GM21447 (cell line): ENCODE results near the gene UBA7.
"Not testable (repeated sequence)": the region's sequence is repeated elsewhere in the genome, so short reads cannot be mapped to it uniquely, and the experiment has no call there.

Source experiments
- ATAC-seq: cut with Tn5 transposase; IDR thresholded peaks from one replicate; pipeline ENCODE4 v1.9.1; 2021; ENCODE audit not compliant: unreplicated experiment

Gene UBA7

GRCh38 chr3:49786357-49787181 is 27.2 kb downstream of the UBA7 start, which contains the start of gene IP6K1:
IP6K1 (minus strand) TSS chr3:49786542; CDS start chr3:49748040, 38,502 bp downstream.
- ATAC-seq: peak; percentile 99

- ATAC-seq: peak; percentile 27
These were observed 28.0 kb downstream of the UBA7 start for GRCh38 chr3:49785565-49786356.

- not testable (repeated sequence) for ATAC-seq
These were observed 31.5 kb downstream of the UBA7 start for GRCh38 chr3:49782277-49782676.

DNA sequence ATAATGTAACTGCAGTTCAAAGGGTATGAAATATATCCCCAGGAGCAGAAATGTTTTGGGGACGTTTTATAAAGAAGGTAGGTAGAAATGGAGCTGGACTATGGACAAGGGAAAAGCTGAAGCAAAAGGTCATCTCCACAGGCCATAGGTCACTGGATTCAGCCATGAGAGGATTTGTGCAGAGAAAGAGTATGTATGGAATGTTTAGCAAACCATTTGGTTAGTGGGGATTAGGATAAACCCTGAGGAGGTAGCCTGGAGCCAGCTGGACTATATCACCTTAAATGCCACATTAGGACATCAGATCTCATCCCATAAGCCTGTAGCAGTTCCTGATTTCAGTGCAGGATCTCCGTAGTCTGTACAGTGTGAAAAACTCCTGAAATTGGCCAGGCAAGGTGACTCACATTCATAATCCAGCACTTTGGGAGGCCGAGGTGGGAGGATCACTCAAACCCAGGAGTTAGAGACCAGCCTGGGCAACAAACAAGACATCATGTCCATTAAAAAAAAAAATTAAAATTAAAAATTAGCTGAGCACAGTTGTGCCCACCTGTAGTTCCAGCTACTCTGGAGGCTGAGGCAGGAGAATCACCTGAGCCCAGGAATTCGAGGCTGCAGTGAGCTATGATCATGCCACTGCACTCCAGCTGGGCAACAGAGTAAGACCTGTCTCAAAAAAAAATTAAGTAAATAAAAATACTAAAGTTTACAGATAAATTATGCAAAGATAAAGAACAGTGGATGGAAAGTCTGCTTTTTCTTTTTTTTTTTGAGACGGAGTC is 32.1 kb downstream of the UBA7 start:
- ATAC-seq: no peak

- not testable (repeated sequence) for ATAC-seq
These were observed 32.8 kb downstream of the UBA7 start for GRCh38 chr3:49780975-49781365.

DNA sequence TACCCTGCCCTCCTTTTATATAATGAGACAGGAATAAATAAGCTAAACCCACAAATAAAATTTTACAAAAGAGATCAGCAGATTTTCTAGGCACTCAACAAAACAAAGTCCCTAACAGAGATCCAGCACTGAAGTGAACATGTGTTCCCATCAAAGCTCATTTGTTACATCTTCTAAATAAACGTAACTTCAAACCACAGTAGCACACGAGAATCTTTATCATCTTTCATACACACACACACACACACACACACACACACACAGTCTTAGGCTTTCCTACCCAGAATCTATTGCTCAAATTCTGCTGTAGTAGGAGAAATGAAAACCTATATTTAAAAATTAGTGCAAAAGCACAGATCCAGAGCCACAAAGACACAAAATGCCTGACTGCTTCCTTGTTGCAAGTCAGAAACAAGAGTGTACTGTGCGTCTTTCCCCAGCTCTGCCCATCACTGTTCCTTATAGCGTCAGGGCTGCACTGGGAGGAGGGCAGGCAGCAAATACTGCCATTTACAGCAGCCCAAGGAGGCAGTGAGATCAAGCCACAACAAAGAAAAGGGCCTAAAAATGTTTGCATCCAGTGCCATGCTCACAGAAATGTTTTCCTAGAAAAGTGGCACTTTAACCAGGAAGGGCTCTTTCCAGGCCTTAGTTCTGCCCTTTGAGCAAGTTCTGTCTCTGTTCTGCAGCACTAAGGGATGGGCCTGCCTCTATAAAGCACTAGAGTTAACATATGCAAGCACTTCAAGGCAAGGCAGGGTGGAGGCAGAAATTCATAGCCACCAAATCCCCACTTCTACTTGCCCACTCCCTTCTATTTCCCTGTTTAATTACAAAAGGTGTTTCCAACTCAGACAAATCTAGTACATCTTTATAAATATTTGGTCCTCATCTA is 33.4 kb downstream of the UBA7 start:
- ATAC-seq: no peak

GRCh38 chr3:49779358-49780079 is 34.2 kb downstream of the UBA7 start:
- ATAC-seq: no peak

- not testable (repeated sequence) for ATAC-seq
These were observed 37.7 kb downstream of the UBA7 start for GRCh38 chr3:49776101-49776500.

GRCh38 chr3:49775538-49775937 is 38.2 kb downstream of the UBA7 start:
- no peak for ATAC-seq

DNA sequence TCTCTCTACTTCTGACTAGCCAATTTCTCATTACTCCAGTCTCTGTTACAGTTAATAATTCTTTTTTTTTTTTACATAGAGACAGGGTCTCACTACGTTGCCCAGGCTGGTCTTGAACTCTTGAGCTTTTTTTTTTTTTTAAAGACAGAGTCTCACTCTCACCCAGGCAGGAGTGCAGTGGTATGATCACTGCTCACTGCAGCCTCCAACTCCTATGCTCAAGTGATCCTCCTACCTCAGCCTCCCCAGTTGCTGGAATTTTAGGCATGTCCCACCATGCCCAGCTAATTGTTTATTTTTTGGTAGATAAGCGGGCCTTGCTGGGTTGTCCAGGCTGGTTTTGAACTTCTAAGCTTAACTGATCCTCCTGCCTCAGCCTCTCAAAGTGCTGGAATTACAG is 41.0 kb downstream of the UBA7 start:
- ATAC-seq: no peak

GRCh38 chr3:49771340-49771938 is 42.3 kb downstream of the UBA7 start:
- no peak for ATAC-seq

- no peak for ATAC-seq
These were observed 43.8 kb downstream of the UBA7 start for GRCh38 chr3:49769926-49770325.

GRCh38 chr3:49769286-49769915 is 44.4 kb downstream of the UBA7 start:
- no peak for ATAC-seq

DNA sequence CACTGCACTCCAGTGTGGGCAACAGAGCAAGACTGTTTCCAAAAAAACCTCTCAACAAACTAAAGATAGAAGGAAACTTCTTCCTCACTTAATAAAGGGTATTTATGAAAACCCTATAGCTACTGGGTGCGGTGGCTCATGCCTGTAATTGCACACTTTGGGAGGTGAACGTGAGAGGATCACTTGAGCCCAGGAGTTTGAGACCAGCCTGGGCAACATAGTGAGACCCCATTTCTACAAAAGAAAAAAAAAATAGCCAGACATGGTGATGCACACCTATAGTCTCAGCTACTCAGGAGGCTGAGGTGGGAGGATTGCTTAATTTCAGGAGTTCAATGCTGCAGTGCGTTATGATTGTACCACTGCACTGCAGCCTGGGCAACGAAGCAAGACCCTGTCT is 49.8 kb downstream of the UBA7 start:
- no peak for ATAC-seq

- no peak for ATAC-seq
These were observed 52.1 kb downstream of the UBA7 start for GRCh38 chr3:49761661-49762060.

- ATAC-seq: no peak
These were observed 54.5 kb downstream of the UBA7 start for GRCh38 chr3:49759226-49759625.

DNA sequence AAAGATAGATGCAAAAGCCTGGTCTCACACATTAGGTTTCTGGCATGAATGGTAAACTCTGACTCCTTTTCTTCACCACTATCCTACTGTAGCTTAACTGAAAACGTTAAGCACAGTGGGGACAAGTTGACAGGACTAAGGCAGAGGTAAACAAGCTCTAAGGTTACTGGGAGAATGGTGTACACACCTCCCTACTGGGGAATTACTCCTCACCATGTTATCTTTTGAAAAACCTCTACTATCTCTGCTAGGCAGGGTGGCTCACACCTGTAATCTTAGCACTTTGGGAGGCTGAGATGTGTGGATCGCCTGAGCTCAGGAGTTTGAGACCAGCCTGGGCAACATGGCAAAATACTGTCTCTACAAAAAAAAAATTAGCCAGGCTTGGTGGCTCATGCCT is 56.6 kb downstream of the UBA7 start:
- no peak for ATAC-seq

GRCh38 chr3:49756036-49756435 is 57.7 kb downstream of the UBA7 start:
- ATAC-seq: no peak
